ENCODE data around the gene CECR2.

GRCh38 chr22:17381192-17381913 lies 12.1 kb downstream of the CECR2 start:
- TF ChIP-seq ARNTL (CRISPR knock-in tag; IDR thresholded peaks at IDR 0.05; ENCODE audit: borderline replicate concordance, low read depth) (no peak), ZFP30 (CRISPR knock-in tag; IDR thresholded peaks at IDR 0.05) (no peak), PATZ1 (CRISPR knock-in tag; IDR thresholded peaks at IDR 0.05; ENCODE audit: borderline replicate concordance) (no peak), ZFP3 (CRISPR knock-in tag; IDR thresholded peaks at IDR 0.05) (no peak), POU6F1 (CRISPR knock-in tag; IDR thresholded peaks at IDR 0.05; ENCODE audit: borderline replicate concordance, low read depth) (no peak), BACH2 (CRISPR knock-in tag; IDR thresholded peaks at IDR 0.05; ENCODE audit: borderline replicate concordance) (no peak), OSR1 (CRISPR knock-in tag; IDR thresholded peaks at IDR 0.05) (no peak), ZNF8 (CRISPR knock-in tag; IDR thresholded peaks at IDR 0.05) (no peak)

Measured in SK-N-SH treated with all-trans-retinoic acid at 6 μM for 48 hours (cell line).